Adrenal gland (tissue), 5 donors: ENCODE results near the gene SYTL3.

Experiments used
- CTCF ChIP-seq, 6 experiments: fragments of 450-650 bp in 4 of 6; fragments of 200-600 bp in 2 of 6; sonication (generic) in 1 of 6; IDR thresholded peaks; 1 replicate in 5 of 6; 2 replicates in 1 of 6; pipeline versions ENCODE4 v1.5.1 to v1.8.0; 2016 to 2021; ENCODE audit warnings: antibody characterized with exemption in 6 of 6, mild to moderate bottlenecking in 2 of 6, moderate library complexity in 1 of 6
- POLR2A ChIP-seq, 2 donors: fragments of 450-650 bp; IDR thresholded peaks; one replicate each; pipeline ENCODE4 v1.6.1; 2017; ENCODE audit warnings: antibody characterized with exemption in 2 of 2, mild to moderate bottlenecking in 2 of 2, moderate library complexity in 1 of 2
- donor health status: DM: no; HTN: no; CAD: no.

GRCh38 chr6:158784505-158784904, 134.7 kb downstream of the SYTL3 start:
- TF ChIP-seq CTCF (IDR thresholded peaks at IDR 0.05), result no peak
- no peak for TF ChIP-seq POLR2A (IDR thresholded peaks at IDR 0.05)
